Measurements from ENCODE around the gene QPCTL. TPM values are rescaled to one million over a fixed set of nuclear protein-coding genes. Genes with fewer than 3 reads are reported as not detected.

The QPCTL gene
- total RNA-seq, 1 donor = 15.6 TPM

DNA sequence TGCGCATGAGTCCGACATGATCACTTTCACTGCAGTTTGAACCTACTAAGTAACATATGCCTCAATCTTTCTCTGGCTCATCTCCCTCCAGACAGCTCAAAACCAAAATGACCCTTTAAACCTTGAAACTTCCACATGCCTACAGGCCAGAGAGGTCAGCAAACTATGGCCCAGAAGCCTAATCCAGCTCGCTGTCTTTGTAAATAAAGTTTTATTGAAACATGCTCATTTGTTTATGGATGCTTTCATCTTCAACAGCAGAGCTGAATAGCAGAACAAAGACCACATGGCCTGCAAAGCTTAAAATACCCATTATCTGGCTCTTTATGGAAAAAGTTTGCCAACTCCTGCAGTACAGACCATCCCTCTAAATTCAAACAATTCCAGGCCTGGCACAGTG lies 22.7 kb downstream of the QPCTL start:
- TF ChIP-seq, protein P1, sequence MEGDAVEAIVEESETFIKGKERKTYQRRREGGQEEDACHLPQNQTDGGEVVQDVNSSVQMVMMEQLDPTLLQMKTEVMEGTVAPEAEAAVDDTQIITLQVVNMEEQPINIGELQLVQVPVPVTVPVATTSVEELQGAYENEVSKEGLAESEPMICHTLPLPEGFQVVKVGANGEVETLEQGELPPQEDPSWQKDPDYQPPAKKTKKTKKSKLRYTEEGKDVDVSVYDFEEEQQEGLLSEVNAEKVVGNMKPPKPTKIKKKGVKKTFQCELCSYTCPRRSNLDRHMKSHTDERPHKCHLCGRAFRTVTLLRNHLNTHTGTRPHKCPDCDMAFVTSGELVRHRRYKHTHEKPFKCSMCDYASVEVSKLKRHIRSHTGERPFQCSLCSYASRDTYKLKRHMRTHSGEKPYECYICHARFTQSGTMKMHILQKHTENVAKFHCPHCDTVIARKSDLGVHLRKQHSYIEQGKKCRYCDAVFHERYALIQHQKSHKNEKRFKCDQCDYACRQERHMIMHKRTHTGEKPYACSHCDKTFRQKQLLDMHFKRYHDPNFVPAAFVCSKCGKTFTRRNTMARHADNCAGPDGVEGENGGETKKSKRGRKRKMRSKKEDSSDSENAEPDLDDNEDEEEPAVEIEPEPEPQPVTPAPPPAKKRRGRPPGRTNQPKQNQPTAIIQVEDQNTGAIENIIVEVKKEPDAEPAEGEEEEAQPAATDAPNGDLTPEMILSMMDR (IDR thresholded peaks at IDR 0.05; ENCODE audit: extremely low read depth, low read depth, low read length) = no peak
- H2AFZ ChIP-seq (ENCODE audit: low read length) = no peak overlapping the region
- peaks cover 20% of the 10 kb centered on the region for H3K4me1 ChIP-seq (ENCODE audit: insufficient read depth, low read length)
- no peaks in the 10 kb centered on the region for H3K9me3 ChIP-seq (ENCODE audit: low read depth, low read length)
- H3K27ac ChIP-seq (ENCODE audit: low read depth, low read length) = no peak overlapping the region
- peaks cover 80% of the 10 kb centered on the region for H3K79me2 ChIP-seq (ENCODE audit: insufficient read depth, low read length)
- peaks cover 7% of the 10 kb centered on the region for H3K36me3 ChIP-seq (ENCODE audit: insufficient read depth, low read length)
- peaks cover 3% of the 10 kb centered on the region for H4K20me1 ChIP-seq (ENCODE audit: insufficient read depth, low read length)
- no peak overlapping the region for H3K4me3 ChIP-seq (ENCODE audit: insufficient read depth, low read length)
- H3K4me2 ChIP-seq (ENCODE audit: insufficient read depth, low read length) = no peak overlapping the region
- H3K27me3 ChIP-seq (ENCODE audit: insufficient read depth, low read length) = no peaks in the 10 kb centered on the region
- no peak for DNase-seq (ENCODE audit: insufficient read length, low spot score, missing footprints)

DNA sequence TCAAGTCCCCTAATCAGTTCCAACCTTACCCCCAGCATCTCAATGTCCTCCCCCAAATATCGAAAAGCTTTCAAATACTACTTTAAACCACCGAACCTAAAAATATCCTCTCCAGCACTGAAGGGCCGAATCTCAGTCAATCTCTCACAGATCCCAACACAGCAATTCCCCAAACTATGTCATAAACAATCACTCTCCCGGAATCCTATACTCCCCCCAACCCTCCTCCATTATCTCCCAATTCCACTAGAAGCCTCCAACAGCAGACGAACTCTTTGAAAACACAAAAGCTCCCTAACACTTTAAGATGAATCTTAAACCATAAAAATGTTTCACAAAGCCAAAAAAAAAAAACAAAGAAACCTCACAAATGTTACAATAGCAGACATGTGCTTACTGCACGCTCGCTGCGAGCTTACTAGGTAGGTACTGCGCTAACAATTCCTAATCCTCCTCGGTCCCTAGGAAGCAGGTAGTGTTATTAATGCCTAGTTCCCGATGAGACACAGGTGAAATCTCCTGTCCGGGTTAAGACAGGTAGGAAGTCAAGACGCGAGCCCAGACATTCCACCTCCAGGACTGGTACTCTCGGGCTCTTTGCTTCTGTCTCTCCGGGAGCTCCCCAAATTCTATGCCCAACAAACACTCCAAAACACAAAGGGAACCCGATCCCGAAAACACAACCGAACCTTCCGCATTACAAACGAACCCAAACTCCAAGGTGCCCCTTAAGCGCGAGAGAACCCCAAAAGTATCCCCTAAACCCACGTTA lies 24.1 kb downstream of the QPCTL start:
- TF ChIP-seq, protein P1 (IDR thresholded peaks at IDR 0.05; ENCODE audit: extremely low read depth, low read depth, low read length) = no peak
- peak; percentile 76 for DNase-seq (ENCODE audit: insufficient read length, low spot score, missing footprints)
- Histone ChIP-seq H3K4me2 (ENCODE audit: insufficient read depth, low read length) (peak overlapping the region; percentile 100), H2AFZ (ENCODE audit: low read length) (peak overlapping the region; percentile 86), H3K79me2 (ENCODE audit: insufficient read depth, low read length) (peaks cover 77% of the 10 kb centered on the region), H3K36me3 (ENCODE audit: insufficient read depth, low read length) (peaks cover 7% of the 10 kb centered on the region), H4K20me1 (ENCODE audit: insufficient read depth, low read length) (no peaks in the 10 kb centered on the region), H3K27me3 (ENCODE audit: insufficient read depth, low read length) (no peaks in the 10 kb centered on the region), H3K9me3 (ENCODE audit: low read depth, low read length) (no peaks in the 10 kb centered on the region), H3K27ac (ENCODE audit: low read depth, low read length) (peak overlapping the region; percentile 67), H3K4me3 (ENCODE audit: insufficient read depth, low read length) (peak overlapping the region; percentile 86), H3K4me1 (ENCODE audit: insufficient read depth, low read length) (peaks cover 20% of the 10 kb centered on the region)

DNA sequence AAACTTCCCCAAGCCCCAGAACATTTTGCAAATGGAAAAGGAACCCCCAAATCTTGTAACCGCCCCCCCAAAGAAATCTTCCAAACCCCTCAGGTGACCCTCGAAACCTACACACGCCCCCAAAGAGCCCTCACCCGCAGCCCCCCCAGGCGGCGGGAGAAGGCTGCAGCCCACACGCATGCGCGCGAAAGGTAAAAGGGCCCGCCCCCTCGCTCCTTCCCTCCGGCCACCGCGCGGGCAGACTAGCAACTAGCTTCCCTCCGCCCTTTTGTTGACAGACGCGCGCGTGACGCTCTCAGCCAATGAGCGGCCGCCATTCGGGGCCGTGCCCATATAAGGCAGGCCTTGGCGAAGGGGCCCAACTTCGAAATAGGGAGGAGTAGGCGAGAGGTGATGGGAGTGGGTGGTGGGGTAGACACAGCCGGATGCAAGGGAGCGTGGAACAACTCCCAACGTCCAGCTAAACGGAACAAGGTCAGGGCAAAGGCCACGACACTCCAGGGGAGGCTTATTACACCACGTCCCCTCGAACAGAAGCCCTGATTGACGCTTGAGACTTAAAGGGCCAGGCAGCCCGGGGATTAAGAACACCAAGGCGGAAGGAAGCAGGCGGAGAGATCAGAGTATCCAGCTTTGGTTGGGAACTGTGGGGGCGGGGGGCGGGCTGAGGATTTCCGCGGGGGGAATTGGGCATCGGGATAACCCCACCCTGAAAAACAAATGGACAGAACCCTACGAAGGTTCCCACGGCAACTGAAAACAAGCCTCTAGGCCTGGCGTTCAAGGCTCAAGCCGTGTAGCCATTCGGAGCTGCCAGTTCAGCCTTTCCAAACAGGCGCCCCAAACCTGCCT lies 24.9 kb downstream of the QPCTL start:
- Histone ChIP-seq H3K27me3 (ENCODE audit: insufficient read depth, low read length) (no peaks in the 10 kb centered on the region), H3K9me3 (ENCODE audit: low read depth, low read length) (no peaks in the 10 kb centered on the region), H3K4me2 (ENCODE audit: insufficient read depth, low read length) (peak overlapping the region; percentile 100), H3K36me3 (ENCODE audit: insufficient read depth, low read length) (peaks cover 10% of the 10 kb centered on the region), H3K4me3 (ENCODE audit: insufficient read depth, low read length) (peak overlapping the region; percentile 86), H2AFZ (ENCODE audit: low read length) (peak overlapping the region; percentile 91), H3K79me2 (ENCODE audit: insufficient read depth, low read length) (peaks cover 72% of the 10 kb centered on the region), H3K4me1 (ENCODE audit: insufficient read depth, low read length) (peaks cover 27% of the 10 kb centered on the region), H3K27ac (ENCODE audit: low read depth, low read length) (peak overlapping the region; percentile 95), H4K20me1 (ENCODE audit: insufficient read depth, low read length) (no peaks in the 10 kb centered on the region)
- peak; percentile 99 for DNase-seq (ENCODE audit: insufficient read length, low spot score, missing footprints)
- TF ChIP-seq, protein P1 (IDR thresholded peaks at IDR 0.05; ENCODE audit: extremely low read depth, low read depth, low read length) = no peak

Data from osteoblast (primary cell).